WTC11 (cell line): ENCODE measurements around the gene ZDHHC18.

Source experiments
- ATF1 ChIP-seq: sonication (generic); formaldehyde crosslinking; IDR thresholded peaks from 2 replicates; pipeline ENCODE4 v1.8.1; 2023; ENCODE audit warnings: mild to moderate bottlenecking, moderate library complexity, missing genetic modification reagents
- CREB1 ChIP-seq: sonication (generic); formaldehyde crosslinking; IDR thresholded peaks from 2 replicates; pipeline ENCODE4 v1.8.0; 2023; ENCODE audit warnings: mild to moderate bottlenecking, missing genetic modification reagents
- SMAD3 ChIP-seq: sonication (generic); formaldehyde crosslinking; IDR thresholded peaks from 2 replicates; pipeline ENCODE4 v1.8.0; 2022; ENCODE audit warnings: missing genetic modification reagents, mild to moderate bottlenecking, borderline replicate concordance
- ZNF121 ChIP-seq: sonication (generic); formaldehyde crosslinking; IDR thresholded peaks from 2 replicates; pipeline ENCODE4 v1.8.0; 2023; ENCODE audit warnings: missing genetic modification reagents
- ZNF138 ChIP-seq: sonication (generic); formaldehyde crosslinking; conservative IDR thresholded peaks from 2 replicates; pipeline ENCODE4 v1.8.1; 2022; ENCODE audit warnings: mild to moderate bottlenecking, moderate library complexity, missing genetic modification reagents
- ZNF416 ChIP-seq: fragments of 250-450 bp; sonication (Bioruptor Pico); IDR thresholded peaks from 2 replicates; pipeline ENCODE4 v1.9.0; 2021; ENCODE audit warnings: mild to moderate bottlenecking, inconsistent platforms
- TF ChIP-seq, protein P1 (sequence below): fragments of 200-600 bp; IDR thresholded peaks from 2 replicates; pipeline ENCODE4 v1.8.0; 2022; ENCODE audit warnings: antibody characterized with exemption

DNA sequence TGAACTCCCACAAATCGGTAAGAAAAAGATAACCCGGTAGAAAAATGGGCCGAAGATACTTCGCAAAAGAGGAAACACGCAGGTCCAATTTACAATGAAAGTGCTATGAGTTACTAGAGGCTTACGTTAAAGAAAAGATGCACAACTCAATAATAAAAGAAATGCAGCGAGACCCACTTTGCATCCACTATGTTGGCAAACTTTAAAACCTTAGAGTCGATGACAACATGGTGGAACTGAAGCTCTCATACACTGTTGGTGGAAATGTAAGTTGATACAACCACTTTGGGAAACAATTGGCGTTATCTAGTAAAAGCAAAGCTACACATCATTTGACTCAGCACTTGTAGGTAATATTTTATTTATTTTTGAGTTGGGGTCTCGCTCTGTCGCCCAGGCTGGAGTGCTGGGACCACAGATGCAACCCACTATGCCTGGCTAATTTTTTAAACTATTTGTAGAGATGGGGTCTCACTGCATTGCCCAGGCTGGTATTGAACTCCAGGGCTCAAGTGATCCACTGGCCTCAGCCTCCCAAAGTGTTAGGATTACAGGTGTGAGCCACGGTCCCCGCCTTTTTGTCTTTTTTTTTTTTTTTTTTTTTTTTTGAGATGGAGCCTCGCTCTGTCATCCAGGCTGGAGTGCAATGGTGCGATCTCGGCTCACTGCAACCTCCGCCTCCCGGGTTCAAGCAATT is 74.5 kb downstream of the ZDHHC18 start:
- no peak for TF ChIP-seq SMAD3 (CRISPR knock-in tag)
- TF ChIP-seq, protein P1, sequence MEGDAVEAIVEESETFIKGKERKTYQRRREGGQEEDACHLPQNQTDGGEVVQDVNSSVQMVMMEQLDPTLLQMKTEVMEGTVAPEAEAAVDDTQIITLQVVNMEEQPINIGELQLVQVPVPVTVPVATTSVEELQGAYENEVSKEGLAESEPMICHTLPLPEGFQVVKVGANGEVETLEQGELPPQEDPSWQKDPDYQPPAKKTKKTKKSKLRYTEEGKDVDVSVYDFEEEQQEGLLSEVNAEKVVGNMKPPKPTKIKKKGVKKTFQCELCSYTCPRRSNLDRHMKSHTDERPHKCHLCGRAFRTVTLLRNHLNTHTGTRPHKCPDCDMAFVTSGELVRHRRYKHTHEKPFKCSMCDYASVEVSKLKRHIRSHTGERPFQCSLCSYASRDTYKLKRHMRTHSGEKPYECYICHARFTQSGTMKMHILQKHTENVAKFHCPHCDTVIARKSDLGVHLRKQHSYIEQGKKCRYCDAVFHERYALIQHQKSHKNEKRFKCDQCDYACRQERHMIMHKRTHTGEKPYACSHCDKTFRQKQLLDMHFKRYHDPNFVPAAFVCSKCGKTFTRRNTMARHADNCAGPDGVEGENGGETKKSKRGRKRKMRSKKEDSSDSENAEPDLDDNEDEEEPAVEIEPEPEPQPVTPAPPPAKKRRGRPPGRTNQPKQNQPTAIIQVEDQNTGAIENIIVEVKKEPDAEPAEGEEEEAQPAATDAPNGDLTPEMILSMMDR = no peak
- no peak for TF ChIP-seq ATF1 (CRISPR knock-in tag)
- peak; percentile 49; the same call in 1 of the 2 replicates for TF ChIP-seq ZNF121
- no peak for TF ChIP-seq ZNF416 (CRISPR knock-in tag)
- no peak for TF ChIP-seq CREB1 (CRISPR knock-in tag)
- no peak for TF ChIP-seq ZNF138 (CRISPR knock-in tag)
